ENCODE data around the gene SYT12.

Gene SYT12

DNA sequence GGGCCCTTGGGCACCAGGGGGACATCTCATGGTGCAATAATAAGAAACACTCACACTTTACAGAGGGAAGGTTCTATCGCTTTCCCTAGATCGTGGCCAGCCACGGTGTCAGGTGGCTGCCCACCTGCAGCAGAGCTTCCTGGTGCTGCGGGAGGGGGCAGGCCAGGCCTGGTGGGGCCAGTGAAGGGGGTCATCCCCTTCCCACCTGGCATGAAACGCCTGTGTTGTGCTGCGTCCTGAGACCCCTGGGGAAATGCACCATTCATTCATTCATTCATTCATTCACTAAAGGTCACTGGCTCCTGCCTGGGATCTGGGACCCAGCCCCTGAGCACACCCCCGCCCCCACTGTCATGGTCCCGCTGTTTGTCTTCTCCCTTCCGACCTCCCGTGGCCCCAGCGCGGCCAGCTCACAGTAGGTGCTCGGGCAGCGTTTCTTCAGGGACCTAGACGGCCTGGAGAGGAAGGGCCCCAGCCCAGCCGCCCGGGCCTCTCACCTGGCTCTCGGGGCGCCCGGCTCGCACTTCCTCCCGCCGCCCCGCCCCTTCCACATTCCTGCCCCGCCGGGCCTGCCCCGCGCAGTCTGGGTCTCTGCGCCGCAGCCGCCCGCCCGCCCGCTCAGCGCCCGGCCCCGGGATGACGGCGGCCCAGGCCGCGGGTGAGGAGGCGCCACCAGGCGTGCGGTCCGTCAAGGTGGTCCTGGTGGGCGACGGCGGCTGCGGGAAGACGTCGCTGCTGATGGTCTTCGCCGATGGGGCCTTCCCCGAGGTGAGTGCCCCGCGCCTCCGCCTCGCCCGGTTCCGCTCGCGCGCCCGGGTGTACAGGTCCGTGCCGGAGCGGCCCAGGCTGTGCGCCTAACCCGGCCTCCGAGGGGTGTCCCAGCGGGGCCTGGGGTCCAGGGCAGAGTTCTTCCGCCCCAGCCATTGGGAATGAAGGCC is 33.6 kb downstream of the SYT12 start, which contains the start of gene RHOD:
Gene RHOD (plus strand): TSS at position 581 of the 938 bp plus-strand sequence. CDS start 56 bp downstream, at position 637.
- TF ChIP-seq, protein P1, sequence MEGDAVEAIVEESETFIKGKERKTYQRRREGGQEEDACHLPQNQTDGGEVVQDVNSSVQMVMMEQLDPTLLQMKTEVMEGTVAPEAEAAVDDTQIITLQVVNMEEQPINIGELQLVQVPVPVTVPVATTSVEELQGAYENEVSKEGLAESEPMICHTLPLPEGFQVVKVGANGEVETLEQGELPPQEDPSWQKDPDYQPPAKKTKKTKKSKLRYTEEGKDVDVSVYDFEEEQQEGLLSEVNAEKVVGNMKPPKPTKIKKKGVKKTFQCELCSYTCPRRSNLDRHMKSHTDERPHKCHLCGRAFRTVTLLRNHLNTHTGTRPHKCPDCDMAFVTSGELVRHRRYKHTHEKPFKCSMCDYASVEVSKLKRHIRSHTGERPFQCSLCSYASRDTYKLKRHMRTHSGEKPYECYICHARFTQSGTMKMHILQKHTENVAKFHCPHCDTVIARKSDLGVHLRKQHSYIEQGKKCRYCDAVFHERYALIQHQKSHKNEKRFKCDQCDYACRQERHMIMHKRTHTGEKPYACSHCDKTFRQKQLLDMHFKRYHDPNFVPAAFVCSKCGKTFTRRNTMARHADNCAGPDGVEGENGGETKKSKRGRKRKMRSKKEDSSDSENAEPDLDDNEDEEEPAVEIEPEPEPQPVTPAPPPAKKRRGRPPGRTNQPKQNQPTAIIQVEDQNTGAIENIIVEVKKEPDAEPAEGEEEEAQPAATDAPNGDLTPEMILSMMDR (IDR thresholded peaks at IDR 0.05; ENCODE audit: low read length) = no peak
- no peak for TF ChIP-seq EZH2 (IDR thresholded peaks at IDR 0.05; ENCODE audit: borderline replicate concordance, low read length)
- no peak within 1 kb of the TSS for H2AFZ ChIP-seq (ENCODE audit: low read length)
- peaks cover 7% of the 10 kb centered on the region for H3K27me3 ChIP-seq (ENCODE audit: insufficient read depth, low read length)
- H3K9ac ChIP-seq (ENCODE audit: low read length) = no peak within 1 kb of the TSS
- no peaks in the 10 kb centered on the region for H3K79me2 ChIP-seq (ENCODE audit: insufficient read depth, low read length)
- H3K36me3 ChIP-seq (ENCODE audit: insufficient read depth, low read length) = no peaks in the 10 kb centered on the region
- peaks cover 10% of the 10 kb centered on the region for H3K4me1 ChIP-seq (ENCODE audit: insufficient read depth, low read length, severe bottlenecking)
- no peak within 1 kb of the TSS for H3K27ac ChIP-seq (ENCODE audit: low read depth, low read length, poor library complexity, severe bottlenecking)
- H4K20me1 ChIP-seq (ENCODE audit: insufficient read depth, low read length) = no peaks in the 10 kb centered on the region
- no peaks in the 10 kb centered on the region for H3K9me3 ChIP-seq (ENCODE audit: low read length)
- no peaks in the 10 kb centered on the region for H3K9me2 ChIP-seq (ENCODE audit: low read depth, low read length)
- H3K4me2 ChIP-seq (ENCODE audit: low read length) = peak within 1 kb of the TSS; percentile 43; the same call in 1 of the 2 replicates
- H3F3A ChIP-seq (ENCODE audit: insufficient read depth, low read length) = no peaks in the 10 kb centered on the region
- peak within 1 kb of the TSS; percentile 31 for H3K4me3 ChIP-seq (ENCODE audit: low read depth, low read length, poor library complexity, severe bottlenecking)

DNA sequence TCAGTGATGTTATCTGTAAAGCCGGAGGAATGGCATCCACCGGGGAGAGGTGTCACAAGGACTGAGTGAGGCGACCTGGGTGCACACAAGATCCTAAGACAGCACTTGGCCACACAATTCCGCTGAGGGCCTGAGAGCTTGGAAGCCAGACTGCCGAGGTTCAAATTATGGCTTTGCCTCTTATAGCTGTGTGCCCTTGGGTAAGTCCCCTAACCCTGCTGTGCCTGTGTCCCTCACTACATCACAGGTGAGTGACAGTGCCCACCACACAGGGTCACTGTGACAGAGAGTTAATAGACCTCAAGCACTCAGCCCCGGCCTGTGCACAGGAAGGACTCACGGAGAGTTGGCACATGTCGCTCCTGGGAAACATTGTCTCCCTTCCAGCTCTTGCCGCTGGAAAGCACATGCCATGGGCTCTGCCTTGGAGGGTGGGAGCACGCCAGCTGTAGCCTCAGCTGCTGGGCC is 34.3 kb downstream of the SYT12 start:
- peaks cover 10% of the 10 kb centered on the region for H3K4me1 ChIP-seq (ENCODE audit: insufficient read depth, low read length, severe bottlenecking)
- H4K20me1 ChIP-seq (ENCODE audit: insufficient read depth, low read length) = no peaks in the 10 kb centered on the region
- no peak overlapping the region for H2AFZ ChIP-seq (ENCODE audit: low read length)
- H3K36me3 ChIP-seq (ENCODE audit: insufficient read depth, low read length) = no peaks in the 10 kb centered on the region
- H3K4me2 ChIP-seq (ENCODE audit: low read length) = no peak overlapping the region
- H3K9ac ChIP-seq (ENCODE audit: low read length) = no peak overlapping the region
- no peaks in the 10 kb centered on the region for H3F3A ChIP-seq (ENCODE audit: insufficient read depth, low read length)
- no peaks in the 10 kb centered on the region for H3K9me2 ChIP-seq (ENCODE audit: low read depth, low read length)
- no peak overlapping the region for H3K27ac ChIP-seq (ENCODE audit: low read depth, low read length, poor library complexity, severe bottlenecking)
- H3K79me2 ChIP-seq (ENCODE audit: insufficient read depth, low read length) = no peaks in the 10 kb centered on the region
- no peak overlapping the region for H3K4me3 ChIP-seq (ENCODE audit: low read depth, low read length, poor library complexity, severe bottlenecking)
- H3K9me3 ChIP-seq (ENCODE audit: low read length) = no peaks in the 10 kb centered on the region
- H3K27me3 ChIP-seq (ENCODE audit: insufficient read depth, low read length) = peaks cover 7% of the 10 kb centered on the region
- TF ChIP-seq EZH2 (IDR thresholded peaks at IDR 0.05; ENCODE audit: borderline replicate concordance, low read length) = no peak
- TF ChIP-seq, protein P1 (IDR thresholded peaks at IDR 0.05; ENCODE audit: low read length) = no peak

DNA sequence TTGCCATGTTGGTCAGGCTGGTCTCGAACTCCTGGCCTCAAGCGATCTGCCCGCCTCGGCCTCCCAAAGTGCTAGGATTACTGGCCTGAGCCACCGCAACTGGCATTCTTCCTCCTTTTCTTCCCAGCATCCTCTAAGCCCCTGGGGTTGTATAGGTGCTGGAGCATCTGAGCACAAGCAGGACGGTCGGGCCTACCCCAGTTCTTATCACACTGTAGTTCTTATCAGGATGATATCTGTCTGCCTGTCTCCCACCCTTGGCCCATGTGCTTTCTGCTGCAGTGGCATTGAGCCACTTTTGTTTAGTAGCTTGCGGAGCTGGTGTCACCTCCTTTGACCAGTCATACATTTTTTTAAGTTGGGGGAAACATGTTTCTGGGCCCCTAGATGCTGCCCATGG is 35.6 kb downstream of the SYT12 start:
- no peaks in the 10 kb centered on the region for H3K9me2 ChIP-seq (ENCODE audit: low read depth, low read length)
- no peaks in the 10 kb centered on the region for H3K36me3 ChIP-seq (ENCODE audit: insufficient read depth, low read length)
- no peak overlapping the region for H3K4me3 ChIP-seq (ENCODE audit: low read depth, low read length, poor library complexity, severe bottlenecking)
- peaks cover 7% of the 10 kb centered on the region for H3K27me3 ChIP-seq (ENCODE audit: insufficient read depth, low read length)
- H3K9me3 ChIP-seq (ENCODE audit: low read length) = no peaks in the 10 kb centered on the region
- H3K27ac ChIP-seq (ENCODE audit: low read depth, low read length, poor library complexity, severe bottlenecking) = no peak overlapping the region
- H3K4me2 ChIP-seq (ENCODE audit: low read length) = no peak overlapping the region
- peaks cover 10% of the 10 kb centered on the region for H3K4me1 ChIP-seq (ENCODE audit: insufficient read depth, low read length, severe bottlenecking)
- H3K79me2 ChIP-seq (ENCODE audit: insufficient read depth, low read length) = no peaks in the 10 kb centered on the region
- TF ChIP-seq EZH2 (IDR thresholded peaks at IDR 0.05; ENCODE audit: borderline replicate concordance, low read length) = no peak
- TF ChIP-seq, protein P1 (IDR thresholded peaks at IDR 0.05; ENCODE audit: low read length) = no peak
- H3K9ac ChIP-seq (ENCODE audit: low read length) = no peak overlapping the region
- H3F3A ChIP-seq (ENCODE audit: insufficient read depth, low read length) = no peaks in the 10 kb centered on the region
- no peaks in the 10 kb centered on the region for H4K20me1 ChIP-seq (ENCODE audit: insufficient read depth, low read length)
- H2AFZ ChIP-seq (ENCODE audit: low read length) = no peak overlapping the region
